PC-9 (cell line): Measurements from ENCODE around the gene RSAD1.

Experiments
- EZH2 ChIP-seq: fragments of 200-600 bp; sonication (generic); IDR thresholded peaks from 2 replicates; pipeline ENCODE4 v1.8.0; 2017; ENCODE audit warnings: antibody characterized with exemption, low read depth
- TF ChIP-seq, protein P1 (sequence below): fragments of 200-600 bp; sonication (generic); conservative IDR thresholded peaks from 2 replicates; pipeline ENCODE4 v1.6.1; 2017; ENCODE audit warnings: mixed run types, antibody characterized with exemption, mild to moderate bottlenecking, moderate library complexity

- no peak for TF ChIP-seq EZH2
- TF ChIP-seq, protein P1, sequence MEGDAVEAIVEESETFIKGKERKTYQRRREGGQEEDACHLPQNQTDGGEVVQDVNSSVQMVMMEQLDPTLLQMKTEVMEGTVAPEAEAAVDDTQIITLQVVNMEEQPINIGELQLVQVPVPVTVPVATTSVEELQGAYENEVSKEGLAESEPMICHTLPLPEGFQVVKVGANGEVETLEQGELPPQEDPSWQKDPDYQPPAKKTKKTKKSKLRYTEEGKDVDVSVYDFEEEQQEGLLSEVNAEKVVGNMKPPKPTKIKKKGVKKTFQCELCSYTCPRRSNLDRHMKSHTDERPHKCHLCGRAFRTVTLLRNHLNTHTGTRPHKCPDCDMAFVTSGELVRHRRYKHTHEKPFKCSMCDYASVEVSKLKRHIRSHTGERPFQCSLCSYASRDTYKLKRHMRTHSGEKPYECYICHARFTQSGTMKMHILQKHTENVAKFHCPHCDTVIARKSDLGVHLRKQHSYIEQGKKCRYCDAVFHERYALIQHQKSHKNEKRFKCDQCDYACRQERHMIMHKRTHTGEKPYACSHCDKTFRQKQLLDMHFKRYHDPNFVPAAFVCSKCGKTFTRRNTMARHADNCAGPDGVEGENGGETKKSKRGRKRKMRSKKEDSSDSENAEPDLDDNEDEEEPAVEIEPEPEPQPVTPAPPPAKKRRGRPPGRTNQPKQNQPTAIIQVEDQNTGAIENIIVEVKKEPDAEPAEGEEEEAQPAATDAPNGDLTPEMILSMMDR = no peak
Observed at GRCh38 chr17:50465171-50465570, 13.5 kb upstream of the RSAD1 start.
